ENCODE measurements around the gene LY6G6D. TPM values are rescaled to one million over a fixed set of nuclear protein-coding genes. Genes with fewer than 3 reads are reported as not detected.

The LY6G6D gene
- total and polyA plus RNA-seq, 2 donors (not counting 3 experiments of a cell fraction or from before 2014, with no cell fraction given) = not detected

GRCh38 chr6:31697555-31697954 is 17.6 kb upstream of the LY6G6D start:
- peaks cover 19% of the 10 kb centered on the region for H3K79me2 ChIP-seq (ENCODE audit: control insufficient read depth, insufficient read depth, low read length)
- intact Hi-C loops (cut with micrococcal nuclease) = no loop called here

More at GRCh38 chr6:31697555-31697954, 17.6 kb upstream of the LY6G6D start:
- H3K27ac ChIP-seq (ENCODE audit: insufficient read depth, low read depth, low read length) = no peak overlapping the region
- no peaks in the 10 kb centered on the region for H3K27me3 ChIP-seq (ENCODE audit: control insufficient read depth in 2 of 2, insufficient read depth in 2 of 2, low read length in 2 of 2)
- H4K20me1 ChIP-seq (replicated peaks; ENCODE audit: control insufficient read depth, extremely low read depth, insufficient read depth, low read length) = no peaks in the 10 kb centered on the region
- H3K9me1 ChIP-seq (replicated peaks; ENCODE audit: control insufficient read depth, extremely low read depth, insufficient read depth, low read length) = no peaks in the 10 kb centered on the region
- dilution Hi-C loops (cut with MboI; ENCODE audit: extremely low pct_ligation_motif_present, low sequenced_read_pairs) = no loop called here
- no peak for DNase-seq (ENCODE audit: low read depth, low spot score)
- BruUV-seq (replicated peaks) = no TSS peak
- no peak overlapping the region for H3K9ac ChIP-seq (replicated peaks; ENCODE audit: extremely low read depth, insufficient read depth, low read length)
- no peak overlapping the region for H3K4me3 ChIP-seq (replicated peaks in 1 of 3; ENCODE audit: insufficient read depth in 1 of 3, low read depth in 1 of 3, low read length in 3 of 3)
- H2AFZ ChIP-seq (ENCODE audit: low read depth, low read length) = no peak overlapping the region
- no peak for TF ChIP-seq CTCF (IDR thresholded peaks at IDR 0.05; ENCODE audit: extremely low read depth in 1 of 2, insufficient read depth in 1 of 2, low read depth in 1 of 2, low read length in 2 of 2)
- TF ChIP-seq MAX (IDR thresholded peaks at IDR 0.05; ENCODE audit: insufficient read depth, insufficient read length) = no peak
- TF ChIP-seq MYC (IDR thresholded peaks at IDR 0.05; ENCODE audit: low read depth, low read length) = no peak
- TF ChIP-seq GATA2 (IDR thresholded peaks at IDR 0.05; ENCODE audit: insufficient read depth, insufficient read length, low read depth, low read length) = no peak
- TF ChIP-seq JUN (IDR thresholded peaks at IDR 0.05; ENCODE audit: borderline replicate concordance, insufficient read depth, insufficient read length, low read depth) = no peak
- no peak for TF ChIP-seq POLR2A (IDR thresholded peaks at IDR 0.05; ENCODE audit: low read depth, low read length)
- no peak for TF ChIP-seq EZH2 (IDR thresholded peaks at IDR 0.05; ENCODE audit: borderline replicate concordance, low read depth, low read length, severe bottlenecking)
- TF ChIP-seq FOS (IDR thresholded peaks at IDR 0.05; ENCODE audit: borderline replicate concordance, insufficient read depth, low read length) = no peak
- TF ChIP-seq POLR2AphosphoS5 (IDR thresholded peaks at IDR 0.05; ENCODE audit: insufficient read depth, low read depth, low read length) = no peak
- peaks cover 6 to 22% of the 10 kb centered on the region in 2 experiments for H3K36me3 ChIP-seq (ENCODE audit: control insufficient read depth in 2 of 2, extremely low read depth in 1 of 2, insufficient read depth in 2 of 2, low read length in 2 of 2)
- POLR2A ChIA-PET = no interaction called here
- CTCF ChIA-PET = interaction anchor here (1.3 kb wide), 1 partner anchor 16 kb away, joined by 6 read pairs; the partner anchor contains the start of gene LY6G5C
- peaks cover 11% of the 10 kb centered on the region for H3K4me1 ChIP-seq (ENCODE audit: control insufficient read depth, extremely low read depth, insufficient read depth, low read length)
- no peaks in the 10 kb centered on the region for H3K9me3 ChIP-seq (replicated peaks; ENCODE audit: control insufficient read depth, insufficient read depth, low read length)
- H3K4me2 ChIP-seq (ENCODE audit: insufficient read depth, low read length) = no peak overlapping the region
- no peak for FAIRE-seq

Data from endothelial cell of umbilical vein (primary cell).